ENCODE data around the gene COQ3. TPM values are rescaled to one million over a fixed set of nuclear protein-coding genes. Genes with fewer than 3 reads are reported as not detected.

Gene COQ3
- polyA plus RNA-seq, 1 donor from 2014 or later, result 23.0 TPM

DNA sequence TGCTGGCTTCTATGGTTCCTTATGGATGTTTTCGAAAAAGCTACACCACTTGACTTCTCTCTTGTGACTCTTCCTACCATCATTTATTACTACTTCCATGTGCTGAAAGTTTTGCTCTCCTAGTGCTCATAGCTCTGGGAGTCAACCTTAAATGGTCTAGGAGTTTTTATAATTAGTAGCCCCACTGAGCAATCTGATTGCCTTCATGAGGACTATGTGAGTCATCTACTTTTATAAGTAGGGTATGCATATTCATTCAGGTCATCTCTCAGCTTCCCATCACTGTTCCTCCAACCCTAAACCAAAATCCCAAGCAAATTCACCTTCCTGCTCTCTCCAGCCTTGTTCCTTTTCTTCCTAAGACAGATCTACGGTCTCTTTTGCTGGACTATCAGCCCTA is 27.1 kb downstream of the COQ3 start:
- no peak overlapping the region for H3K27ac ChIP-seq (ENCODE audit: low read length)
- H3K27me3 ChIP-seq (ENCODE audit: insufficient read depth, low read depth, low read length), result no peaks in the 10 kb centered on the region
- TF ChIP-seq TAF1 (IDR thresholded peaks at IDR 0.05; ENCODE audit: low read depth) (no peak), POLR2AphosphoS5 (IDR thresholded peaks at IDR 0.05) (no peak), CTCF (IDR thresholded peaks at IDR 0.05; ENCODE audit: poor library complexity, severe bottlenecking) (no peak), MXI1 (conservative IDR thresholded peaks at IDR 0.05; ENCODE audit: poor library complexity, severe bottlenecking) (no peak), EP300 (conservative IDR thresholded peaks at IDR 0.05; ENCODE audit: poor library complexity, severe bottlenecking) (no peak), SMC3 (conservative IDR thresholded peaks at IDR 0.05; ENCODE audit: poor library complexity) (no peak), EZH2 (IDR thresholded peaks at IDR 0.05; ENCODE audit: borderline replicate concordance, insufficient read depth, low read length, poor library complexity, severe bottlenecking) (no peak)
- TF ChIP-seq, protein P1, sequence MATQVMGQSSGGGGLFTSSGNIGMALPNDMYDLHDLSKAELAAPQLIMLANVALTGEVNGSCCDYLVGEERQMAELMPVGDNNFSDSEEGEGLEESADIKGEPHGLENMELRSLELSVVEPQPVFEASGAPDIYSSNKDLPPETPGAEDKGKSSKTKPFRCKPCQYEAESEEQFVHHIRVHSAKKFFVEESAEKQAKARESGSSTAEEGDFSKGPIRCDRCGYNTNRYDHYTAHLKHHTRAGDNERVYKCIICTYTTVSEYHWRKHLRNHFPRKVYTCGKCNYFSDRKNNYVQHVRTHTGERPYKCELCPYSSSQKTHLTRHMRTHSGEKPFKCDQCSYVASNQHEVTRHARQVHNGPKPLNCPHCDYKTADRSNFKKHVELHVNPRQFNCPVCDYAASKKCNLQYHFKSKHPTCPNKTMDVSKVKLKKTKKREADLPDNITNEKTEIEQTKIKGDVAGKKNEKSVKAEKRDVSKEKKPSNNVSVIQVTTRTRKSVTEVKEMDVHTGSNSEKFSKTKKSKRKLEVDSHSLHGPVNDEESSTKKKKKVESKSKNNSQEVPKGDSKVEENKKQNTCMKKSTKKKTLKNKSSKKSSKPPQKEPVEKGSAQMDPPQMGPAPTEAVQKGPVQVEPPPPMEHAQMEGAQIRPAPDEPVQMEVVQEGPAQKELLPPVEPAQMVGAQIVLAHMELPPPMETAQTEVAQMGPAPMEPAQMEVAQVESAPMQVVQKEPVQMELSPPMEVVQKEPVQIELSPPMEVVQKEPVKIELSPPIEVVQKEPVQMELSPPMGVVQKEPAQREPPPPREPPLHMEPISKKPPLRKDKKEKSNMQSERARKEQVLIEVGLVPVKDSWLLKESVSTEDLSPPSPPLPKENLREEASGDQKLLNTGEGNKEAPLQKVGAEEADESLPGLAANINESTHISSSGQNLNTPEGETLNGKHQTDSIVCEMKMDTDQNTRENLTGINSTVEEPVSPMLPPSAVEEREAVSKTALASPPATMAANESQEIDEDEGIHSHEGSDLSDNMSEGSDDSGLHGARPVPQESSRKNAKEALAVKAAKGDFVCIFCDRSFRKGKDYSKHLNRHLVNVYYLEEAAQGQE (IDR thresholded peaks at IDR 0.05; ENCODE audit: borderline replicate concordance), result no peak
- H4K20me1 ChIP-seq (ENCODE audit: insufficient read depth), result no peaks in the 10 kb centered on the region
- no peaks in the 10 kb centered on the region for H3K9me3 ChIP-seq (ENCODE audit: low read length)
- no peaks in the 10 kb centered on the region for H3K36me3 ChIP-seq (ENCODE audit: insufficient read depth, low read length)
- no peak overlapping the region for H2AFZ ChIP-seq (ENCODE audit: low read depth, low read length)
- H3K4me2 ChIP-seq (ENCODE audit: low read length), result no peak overlapping the region
- no peak overlapping the region for H3K9ac ChIP-seq (ENCODE audit: low read length)
- H3K4me3 ChIP-seq (ENCODE audit: low read length), result no peak overlapping the region
- H3F3A ChIP-seq (ENCODE audit: insufficient read depth, low read length, poor library complexity, severe bottlenecking), result no peaks in the 10 kb centered on the region
- H3K79me2 ChIP-seq (replicated peaks; ENCODE audit: insufficient read depth, low read length), result no peaks in the 10 kb centered on the region
- no peaks in the 10 kb centered on the region for H3K9me2 ChIP-seq (ENCODE audit: insufficient read depth, low read length)

GRCh38 chr6:99364026-99364425 is 30.0 kb downstream of the COQ3 start:
- Histone ChIP-seq H3K79me2 (replicated peaks; ENCODE audit: insufficient read depth, low read length) (no peaks in the 10 kb centered on the region), H3K27me3 (ENCODE audit: insufficient read depth, low read depth, low read length) (no peaks in the 10 kb centered on the region), H3K27ac (ENCODE audit: low read length) (no peak overlapping the region), H3K9me3 (ENCODE audit: low read length) (no peaks in the 10 kb centered on the region), H3F3A (ENCODE audit: insufficient read depth, low read length, poor library complexity, severe bottlenecking) (no peaks in the 10 kb centered on the region), H3K4me2 (ENCODE audit: low read length) (no peak overlapping the region), H3K36me3 (ENCODE audit: insufficient read depth, low read length) (no peaks in the 10 kb centered on the region), H3K9me2 (ENCODE audit: insufficient read depth, low read length) (no peaks in the 10 kb centered on the region), H3K4me3 (ENCODE audit: low read length) (no peak overlapping the region), H2AFZ (ENCODE audit: low read depth, low read length) (no peak overlapping the region), H4K20me1 (ENCODE audit: insufficient read depth) (no peaks in the 10 kb centered on the region), H3K9ac (ENCODE audit: low read length) (no peak overlapping the region)
- TF ChIP-seq MXI1 (conservative IDR thresholded peaks at IDR 0.05; ENCODE audit: poor library complexity, severe bottlenecking), result no peak
- TF ChIP-seq RAD21 (conservative IDR thresholded peaks at IDR 0.05), result no peak
- no peak for TF ChIP-seq CTCF (IDR thresholded peaks at IDR 0.05; ENCODE audit: poor library complexity, severe bottlenecking)
- TF ChIP-seq EZH2 (IDR thresholded peaks at IDR 0.05; ENCODE audit: borderline replicate concordance, insufficient read depth, low read length, poor library complexity, severe bottlenecking), result no peak

Measured in neural cell (in vitro differentiated cells).